NCI-H146 treated with DMSO at 0.1 percent for 48 hours (cell line): Measurements from ENCODE around the gene DOK7.

ENCODE experiments used
- DNase-seq: peaks from one replicate; lab custom pipeline; 2025; ENCODE audit not compliant: unreplicated experiment; lab: John Stamatoyannopoulos, UW

The DOK7 gene

DNA sequence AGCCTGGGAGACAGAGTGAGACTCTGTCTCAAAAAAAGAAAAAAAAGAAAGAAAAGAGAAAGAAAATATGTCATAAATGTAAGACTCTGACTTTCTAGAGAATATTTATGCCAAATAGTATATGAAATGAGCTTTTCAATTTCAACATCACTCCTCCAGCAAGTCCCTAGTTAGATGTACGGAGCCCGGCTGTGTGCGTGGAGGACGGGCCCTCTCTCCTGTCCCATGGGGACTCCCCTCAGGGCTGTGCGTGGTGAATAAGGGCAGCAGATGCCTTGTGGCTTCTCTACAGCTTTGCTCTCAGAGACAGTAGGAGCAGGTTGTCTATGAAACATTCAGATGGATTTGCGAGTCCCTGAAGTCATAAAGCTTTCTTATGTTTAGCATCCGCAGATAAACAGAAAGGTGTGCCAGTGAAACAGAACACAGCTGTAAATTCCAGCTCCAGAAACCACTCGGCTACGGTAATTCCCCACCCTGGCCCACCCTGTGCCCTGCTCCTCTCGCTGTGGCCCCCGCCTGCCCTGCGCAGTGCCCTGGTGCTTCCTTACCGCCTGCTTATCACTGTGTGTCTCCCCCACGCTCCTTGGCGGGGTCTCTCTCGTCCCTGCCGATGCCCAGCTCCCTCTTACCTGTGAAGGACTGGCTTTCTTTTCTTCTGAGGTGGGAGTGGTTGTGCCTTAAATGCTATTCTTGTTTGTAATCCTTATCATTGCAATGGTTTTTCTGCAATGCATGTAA is 35.2 kb upstream of the DOK7 start:
- DNase-seq: no peak

GRCh38 chr4:3429651-3430050 is 33.5 kb upstream of the DOK7 start:
- no peak for DNase-seq

DNA sequence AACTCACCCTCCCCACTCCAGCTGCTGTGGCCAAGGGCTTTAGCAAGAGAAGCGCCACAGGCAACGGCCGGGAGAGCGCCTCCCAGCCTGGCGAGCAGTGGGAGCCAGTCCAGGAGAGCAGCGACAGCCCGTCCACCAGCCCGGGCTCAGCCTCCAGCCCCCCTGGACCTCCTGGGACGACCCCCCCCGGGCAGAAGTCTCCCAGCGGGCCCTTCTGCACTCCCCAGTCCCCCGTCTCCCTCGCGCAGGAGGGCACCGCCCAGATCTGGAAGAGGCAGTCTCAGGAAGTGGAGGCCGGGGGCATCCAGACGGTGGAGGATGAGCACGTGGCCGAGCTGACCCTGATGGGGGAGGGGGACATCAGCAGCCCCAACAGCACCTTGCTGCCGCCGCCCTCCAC is 32.6 kb upstream of the DOK7 start:
- no peak for DNase-seq

DNA sequence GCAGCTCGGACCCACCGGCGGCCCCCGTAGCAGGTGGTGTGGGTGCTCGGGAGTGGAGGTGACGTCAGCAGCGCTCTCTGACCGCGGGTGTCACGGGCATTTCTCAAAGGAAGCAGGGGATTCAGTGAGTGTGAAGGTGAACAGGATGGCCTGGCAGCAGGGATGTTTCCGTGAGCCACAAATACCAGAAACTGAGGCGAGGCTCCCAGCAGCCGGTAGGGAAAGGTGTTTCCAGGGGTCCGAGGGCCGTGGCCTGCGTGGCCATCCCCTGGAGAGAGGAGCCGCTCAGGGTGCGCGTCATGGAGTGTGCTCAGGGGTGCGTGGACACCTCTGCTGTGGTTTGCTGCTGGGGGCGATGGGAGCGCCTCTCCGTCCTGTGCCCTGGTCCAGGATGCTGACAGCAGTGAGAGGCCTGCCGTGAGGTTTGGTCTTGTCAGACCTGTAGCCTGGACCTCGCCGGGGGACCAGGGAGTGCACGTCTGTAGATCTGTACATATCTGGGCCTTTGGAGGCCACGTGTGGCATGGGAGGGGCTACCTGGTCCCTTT is 31.6 kb upstream of the DOK7 start:
- no peak for DNase-seq

DNA sequence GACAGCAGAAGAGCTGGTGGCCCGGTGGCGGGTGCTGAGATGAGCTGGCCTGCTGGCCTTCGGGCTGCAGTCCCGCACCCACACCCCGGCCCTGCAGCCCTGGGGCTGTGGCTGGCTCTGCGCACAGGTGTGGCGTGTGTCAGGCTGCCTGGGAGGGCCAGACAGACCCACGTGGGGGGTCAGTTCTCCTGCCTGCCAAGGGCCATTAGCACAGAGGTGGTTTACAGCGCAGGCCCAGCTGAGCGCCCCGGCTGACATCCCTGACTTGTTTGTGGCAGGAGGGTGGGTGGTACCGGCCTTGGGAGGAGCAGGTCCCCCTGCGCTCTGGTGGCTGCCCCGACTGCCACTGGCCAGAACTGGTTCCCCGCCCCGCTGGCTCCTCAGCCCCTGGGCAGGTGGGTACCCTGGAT is 30.7 kb upstream of the DOK7 start:
- DNase-seq: no peak

GRCh38 chr4:3433138-3433869 is 29.8 kb upstream of the DOK7 start:
- no peak for DNase-seq

DNA sequence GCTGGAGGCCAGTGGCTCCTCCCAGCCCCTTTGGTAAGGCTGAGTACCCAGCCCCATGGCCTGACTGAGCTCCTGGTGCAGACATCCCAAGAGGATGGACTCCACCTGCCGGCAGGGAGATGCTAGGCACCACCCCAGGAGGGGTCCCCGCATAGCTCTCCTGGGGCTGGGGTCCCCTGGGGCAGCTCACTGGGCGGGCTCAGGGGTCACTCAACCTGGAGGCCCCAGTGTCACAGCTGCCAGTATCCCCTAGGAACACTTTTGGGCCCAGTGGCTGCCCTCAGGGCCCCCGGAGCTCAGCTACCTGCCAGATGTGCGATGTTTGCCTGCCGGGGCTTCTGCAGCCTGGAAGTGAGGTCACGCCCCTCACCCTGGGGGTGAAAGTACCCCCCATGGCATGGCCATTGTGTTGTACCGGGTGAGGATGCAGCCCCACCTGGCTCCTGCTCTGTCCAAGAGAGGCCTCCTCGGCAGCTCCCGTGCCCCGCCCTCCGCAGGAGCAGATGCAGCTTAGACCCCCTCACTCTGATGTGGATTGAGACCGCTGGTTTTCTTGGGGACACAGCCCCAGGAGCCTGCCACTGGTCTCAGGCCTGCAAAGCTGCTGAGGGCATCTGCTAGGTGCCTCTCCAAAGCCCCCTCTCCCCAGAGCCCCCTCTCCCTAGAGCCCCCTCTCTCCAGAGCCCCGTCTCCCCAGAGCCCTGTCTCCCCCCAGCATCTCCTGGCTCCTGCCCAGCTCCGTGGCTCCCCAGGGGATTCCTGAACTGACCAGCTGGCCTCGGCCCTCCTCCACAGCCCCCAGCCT is 28.0 kb upstream of the DOK7 start:
- no peak for DNase-seq

- DNase-seq: no peak
These were observed 27.5 kb upstream of the DOK7 start for GRCh38 chr4:3435686-3435956.

GRCh38 chr4:3436048-3436797 is 26.9 kb upstream of the DOK7 start:
- DNase-seq: no peak

DNA sequence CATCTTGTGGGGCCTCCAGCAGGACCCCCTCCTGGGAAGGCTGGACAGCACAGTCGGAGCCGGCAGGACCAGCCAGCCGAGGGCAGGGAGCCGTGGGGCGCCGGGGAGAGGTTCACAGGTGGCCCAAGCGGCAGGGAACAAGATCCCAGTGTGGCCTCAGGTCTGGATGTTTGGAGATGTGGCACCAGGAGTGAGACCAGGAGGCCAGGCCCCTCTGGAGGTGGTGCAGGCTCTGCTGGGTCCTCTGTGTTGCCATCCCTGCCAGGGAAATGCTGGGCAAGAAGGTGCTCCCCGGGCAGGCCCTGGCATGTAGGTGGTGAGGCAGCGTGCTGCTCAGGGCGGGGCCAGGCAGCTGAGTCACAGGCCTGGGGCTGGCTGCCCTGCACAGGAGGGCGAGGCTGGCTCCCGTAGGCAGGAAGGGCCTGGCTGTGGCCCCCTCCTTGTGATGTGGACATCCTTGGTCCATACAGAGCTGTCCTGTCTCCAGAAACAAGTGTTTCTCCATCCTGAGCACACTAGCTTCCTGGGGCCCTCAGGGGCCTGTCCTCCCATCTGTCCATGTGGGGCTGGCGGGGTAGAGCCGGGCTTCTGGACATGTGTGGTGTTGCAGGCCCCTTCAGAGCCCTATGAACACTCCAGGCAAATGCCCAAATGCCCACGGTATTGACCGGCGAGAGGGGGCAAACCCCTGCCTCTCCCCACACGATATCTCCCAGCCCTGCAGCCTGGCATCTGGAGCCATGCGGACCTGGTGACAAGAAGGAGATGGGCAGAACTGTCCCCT is 26.1 kb upstream of the DOK7 start:
- no peak for DNase-seq

GRCh38 chr4:3437582-3437936 is 25.5 kb upstream of the DOK7 start:
- no peak for DNase-seq

DNA sequence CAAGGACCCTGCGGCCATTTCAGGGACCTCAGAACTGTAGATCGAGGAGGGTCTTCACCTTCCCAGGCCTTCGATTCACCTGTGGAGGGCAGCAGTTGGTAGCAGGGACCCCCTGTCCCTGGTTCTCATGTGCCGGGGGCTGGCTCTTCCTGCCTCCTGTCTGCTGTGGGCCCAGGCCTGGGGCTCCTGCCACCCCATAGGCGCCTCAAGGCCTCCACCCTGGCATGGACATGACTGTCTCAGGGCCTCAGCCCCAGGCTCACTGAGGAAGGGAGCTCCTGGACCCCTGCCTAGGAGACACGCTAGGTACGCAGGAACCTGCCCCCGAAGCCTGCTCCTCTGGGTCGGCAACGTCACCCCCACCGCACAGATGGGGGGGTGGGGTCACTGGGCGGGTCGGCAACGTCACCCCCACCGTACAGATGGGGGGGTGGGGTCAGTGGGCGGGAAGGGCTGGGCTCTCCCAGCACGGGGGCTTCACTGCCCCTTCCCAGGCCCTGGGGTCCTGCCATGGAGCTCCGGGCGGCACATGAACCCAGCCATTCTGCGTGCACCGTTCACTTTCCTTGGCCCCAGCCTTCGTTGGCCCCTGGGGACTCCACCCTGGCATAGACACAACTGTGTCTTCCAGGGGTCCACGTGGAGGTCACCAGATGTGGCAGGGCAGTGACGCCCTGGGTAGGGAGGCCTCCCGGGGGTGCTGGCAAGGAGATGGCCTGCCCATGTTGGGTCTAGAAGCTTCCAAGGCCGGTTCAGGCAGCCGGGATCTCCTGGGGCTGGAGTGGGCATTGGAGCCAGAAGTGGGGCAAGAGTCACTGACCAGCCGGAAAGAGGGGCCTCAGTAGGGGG is 24.9 kb upstream of the DOK7 start:
- no peak for DNase-seq

GRCh38 chr4:3438847-3439180 is 24.3 kb upstream of the DOK7 start:
- DNase-seq: no peak

GRCh38 chr4:3439391-3439790 is 23.7 kb upstream of the DOK7 start:
- DNase-seq: no peak

- no peak for DNase-seq
These were observed 23.1 kb upstream of the DOK7 start for GRCh38 chr4:3440011-3440410.

DNA sequence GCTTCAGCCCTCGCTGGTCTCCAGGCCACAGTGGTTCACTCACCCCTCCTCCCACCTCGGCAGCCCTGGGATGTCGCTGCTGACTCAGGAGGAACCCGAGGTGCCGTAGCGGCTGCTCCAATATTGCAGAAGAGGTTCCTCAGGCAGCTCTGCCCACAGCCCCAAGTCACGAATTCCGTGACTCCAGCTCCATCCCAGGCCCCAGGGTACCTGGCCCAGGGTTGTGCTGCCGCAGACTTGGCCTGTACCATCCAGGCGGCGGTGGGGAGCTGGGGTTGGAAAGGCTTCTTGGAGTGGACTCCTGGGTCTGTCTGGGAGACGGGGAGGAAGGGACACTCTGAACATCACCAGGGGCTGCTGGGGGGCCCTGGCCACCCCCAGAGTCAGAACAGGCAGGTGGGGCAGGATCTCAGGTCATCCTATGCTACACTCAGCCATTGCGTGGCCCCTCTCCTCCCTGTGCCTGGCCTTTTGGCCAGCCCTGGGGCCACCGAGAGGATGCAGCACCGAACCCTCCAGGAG is 22.1 kb upstream of the DOK7 start:
- DNase-seq: no peak

- DNase-seq: no peak
These were observed 21.3 kb upstream of the DOK7 start, which contains the start of gene HGFAC for GRCh38 chr4:3441501-3442459. Gene HGFAC, plus strand, starts transcription at chr4:3441968. Its CDS starts 34 bp downstream, at chr4:3442002.

DNA sequence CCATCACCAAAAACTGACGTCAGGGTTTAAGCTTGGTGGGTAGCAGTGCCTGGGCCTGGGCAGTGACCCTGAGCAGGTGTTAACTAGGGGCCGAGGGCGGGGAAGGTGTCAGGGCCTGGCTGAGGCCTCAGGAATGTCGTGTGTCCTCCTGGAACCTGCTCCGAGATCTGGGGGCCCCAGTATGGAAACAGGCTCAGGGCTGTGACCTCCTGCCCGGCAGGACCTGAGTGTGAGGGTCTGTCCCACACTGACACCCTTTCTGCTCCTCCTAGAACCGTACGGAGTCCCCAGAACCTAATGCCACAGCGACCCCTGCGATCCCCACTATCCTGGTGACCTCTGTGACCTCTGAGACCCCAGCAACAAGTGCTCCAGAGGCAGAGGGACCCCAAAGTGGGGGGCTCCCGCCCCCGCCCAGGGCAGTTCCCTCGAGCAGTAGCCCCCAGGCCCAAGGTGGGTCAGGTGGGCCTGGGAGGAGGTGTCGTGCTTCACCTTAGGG is 20.6 kb upstream of the DOK7 start:
- no peak for DNase-seq
